HepG2 (cell line): ENCODE results near the gene CGNL1. TPM values are rescaled to one million over a fixed set of nuclear protein-coding genes. Genes with fewer than 3 reads are reported as not detected.

Experiments used
- ATAC-seq: fragments of 200-7000 bp; cut with Tn5 transposase; 3 replicates; pipeline ENCODE4 v1.9.1; 2020; ENCODE audit warnings: mild to moderate bottlenecking, moderate library complexity
- BruUV-seq: library from RNA; stranded (reverse); fragments of 400-500 nt; replicated peaks from 2 replicates; lab custom pipeline; 2021; lab: Mats Ljungman, UMichigan
- CTCF ChIA-PET: fragments of 300-600 bp; formaldehyde crosslinking; extraction: SDS; loops from one replicate; lab custom pipeline; 2021; ENCODE audit warnings: low total read pairs, inconsistent platforms, low intra/inter-chr PET ratio; lab: Yijun Ruan, JAX
- POLR2A ChIA-PET: fragments of 350-600 bp; sonication (Branson Sonifier 250); formaldehyde crosslinking; loops from one replicate; lab custom pipeline; 2020; ENCODE audit warnings: antibody characterized with exemption, inconsistent platforms; lab: Yijun Ruan, JAX
- DNase-seq: peaks from one replicate; pipeline ENCODE4 v3.0.0-alpha.2; 2015; ENCODE audit warnings: low spot score
- FAIRE-seq: peaks from 3 replicates; lab custom pipeline; 2011; peaks lifted over from hg19 to GRCh38; lab: Jason Lieb, UNC
- H2AFZ ChIP-seq: one replicate; pipeline ENCODE4 v1.6.1; 2011; ENCODE audit warnings: low read length, inconsistent platforms
- H3K27ac ChIP-seq: fragments of 300-600 bp; 3 replicates; pipeline ENCODE4 v1.8.0; 2011; ENCODE audit warnings: mixed run types, mild to moderate bottlenecking, mixed read lengths, low read length, inconsistent platforms; ENCODE audit not compliant: insufficient read depth; ENCODE audit errors: extremely low read length
- H3K27me3 ChIP-seq, 2 experiments: fragments of 200-600 bp in 1 of 2; 2 replicates in 1 of 2; 3 replicates in 1 of 2; pipeline versions ENCODE4 v1.6.0 to v1.8.0; 2011; ENCODE audit warnings: low read length in 2 of 2, mild to moderate bottlenecking in 2 of 2, moderate library complexity in 2 of 2, inconsistent platforms in 1 of 2; ENCODE audit not compliant: insufficient read depth in 2 of 2, control insufficient read depth in 1 of 2
- H3K36me3 ChIP-seq, 2 experiments: fragments of 200-600 bp in 1 of 2; replicated peaks in 1 of 2; 2 replicates in 1 of 2; 3 replicates in 1 of 2; pipeline versions ENCODE4 v1.5.1 to v1.8.0; 2011; ENCODE audit warnings: low read length in 2 of 2, inconsistent platforms in 1 of 2; ENCODE audit not compliant: insufficient read depth in 2 of 2, control insufficient read depth in 1 of 2
- H3K4me1 ChIP-seq: 2 replicates; pipeline ENCODE4 v1.5.1; 2012; ENCODE audit warnings: low read length, inconsistent platforms; ENCODE audit not compliant: insufficient read depth
- H3K4me2 ChIP-seq: 2 replicates; pipeline ENCODE4 v1.6.0; 2011; ENCODE audit warnings: low read depth, low read length, inconsistent platforms
- H3K4me3 ChIP-seq, 3 experiments: fragments of 200-600 bp in 1 of 3; sonication (generic), shearing (Covaris generic) in 1 of 3; replicated peaks in 1 of 3; 2 replicates each; pipeline ENCODE4 v1.5.1; 2011 to 2016; ENCODE audit warnings: low read length in 3 of 3, inconsistent platforms in 2 of 3, low read depth in 2 of 3, mild to moderate bottlenecking in 2 of 3, control low read depth in 1 of 3, mixed read lengths in 1 of 3; ENCODE audit not compliant: insufficient read depth in 1 of 3
- H3K79me2 ChIP-seq: one replicate; pipeline ENCODE4 v1.6.1; 2011; ENCODE audit warnings: low read length, inconsistent platforms; ENCODE audit not compliant: insufficient read depth
- H3K9ac ChIP-seq: 2 replicates; pipeline ENCODE4 v1.6.0; 2011; ENCODE audit warnings: mild to moderate bottlenecking, low read depth, low read length, inconsistent platforms; ENCODE audit not compliant: insufficient read depth
- H3K9me3 ChIP-seq: 2 replicates; pipeline ENCODE4 v1.5.1; 2012; ENCODE audit warnings: mild to moderate bottlenecking, low read length
- H4K20me1 ChIP-seq: 2 replicates; pipeline ENCODE4 v1.6.0; 2011; ENCODE audit warnings: inconsistent platforms, mild to moderate bottlenecking, low read length, moderate library complexity; ENCODE audit not compliant: insufficient read depth
- E2F5 ChIP-seq: sonication (generic); formaldehyde crosslinking; conservative IDR thresholded peaks from 2 replicates; pipeline ENCODE4 v1.4.0; 2020; ENCODE audit warnings: missing genetic modification reagents
- EP300 ChIP-seq, 3 experiments: sonication (generic) in 1 of 3; formaldehyde crosslinking in 1 of 3; IDR thresholded peaks; 2 replicates each; pipeline versions ENCODE4 v1.5.1 to v1.6.1; 2011 to 2020; ENCODE audit warnings: low read depth in 2 of 3, low read length in 2 of 3, borderline replicate concordance in 1 of 3, improper control_type of control experiment in 1 of 3, mild to moderate bottlenecking in 1 of 3, missing genetic modification reagents in 1 of 3, moderate library complexity in 1 of 3
- FOXA1 ChIP-seq, 2 experiments: fragments of 450-650 bp in 1 of 2; sonication (generic) in 1 of 2; formaldehyde crosslinking in 1 of 2; IDR thresholded peaks; 2 replicates each; pipeline versions ENCODE4 v1.4.0 to v1.6.1; 2016 to 2020; ENCODE audit warnings: missing genetic modification reagents in 1 of 2
- FOXA3 ChIP-seq: IDR thresholded peaks from 2 replicates; pipeline ENCODE4 v1.6.1; 2016; ENCODE audit warnings: missing genetic modification reagents, missing compliant biosample characterization
- GFI1 ChIP-seq: sonication (generic); formaldehyde crosslinking; IDR thresholded peaks from 2 replicates; pipeline ENCODE4 v1.5.0; 2020; ENCODE audit warnings: missing genetic modification reagents, mild to moderate bottlenecking, borderline replicate concordance
- JUNB ChIP-seq: sonication (generic); formaldehyde crosslinking; IDR thresholded peaks from 2 replicates; pipeline ENCODE4 v1.8.0; 2022; ENCODE audit warnings: missing genetic modification reagents, mild to moderate bottlenecking, borderline replicate concordance
- RXRB ChIP-seq: IDR thresholded peaks from 2 replicates; pipeline ENCODE4 v1.6.1; 2016; ENCODE audit warnings: borderline replicate concordance, missing genetic modification reagents, missing compliant biosample characterization
- ZBTB38 ChIP-seq: sonication (generic); formaldehyde crosslinking; IDR thresholded peaks from 2 replicates; pipeline ENCODE4 v1.5.1; 2020; ENCODE audit warnings: mild to moderate bottlenecking, missing genetic modification reagents
- ZBTB7A ChIP-seq: sonication (generic); formaldehyde crosslinking; IDR thresholded peaks from 2 replicates; pipeline ENCODE4 v1.8.0; 2022; ENCODE audit warnings: mild to moderate bottlenecking, missing genetic modification reagents
- ZNF121 ChIP-seq: sonication (generic); formaldehyde crosslinking; IDR thresholded peaks from 2 replicates; pipeline ENCODE4 v1.5.0; 2020; ENCODE audit warnings: mild to moderate bottlenecking, missing genetic modification reagents
- ZNF331 ChIP-seq: sonication (generic); formaldehyde crosslinking; IDR thresholded peaks from 2 replicates; pipeline ENCODE4 v1.4.0; 2020; ENCODE audit warnings: missing genetic modification reagents
- ZNF549 ChIP-seq: sonication (generic); formaldehyde crosslinking; IDR thresholded peaks from 2 replicates; pipeline ENCODE4 v1.5.0; 2020; ENCODE audit warnings: missing genetic modification reagents
- ZNF737 ChIP-seq: sonication (generic); formaldehyde crosslinking; IDR thresholded peaks from 2 replicates; pipeline ENCODE4 v1.5.0; 2020; ENCODE audit warnings: missing genetic modification reagents, mild to moderate bottlenecking, borderline replicate concordance
- WGBS: methylation state at CpG from one replicate; pipeline ENCODE4 v1.1.6; 2017; ENCODE audit warnings: low lambda C conversion rate; 5-methylcytosine and 5-hydroxymethylcytosine counted together
- in situ Hi-C: cut with HindIII; loops from 2 replicates; pipeline ENCODE4 v1.10.0; 2017; ENCODE audit warnings: low pct_unique_long_range_greater_than_20kb; ENCODE audit not compliant: extremely low pct_ligation_motif_present
- intact Hi-C: fragments of 100-400 bp; cut with micrococcal nuclease; formaldehyde crosslinking; loops from one replicate; pipeline ENCODE4 v1.10.0; 2022; ENCODE audit not compliant: unreplicated experiment
- polyA plus RNA-seq, 8 experiments: library from polyadenylated mRNA; depleted of rRNA in 3 of 8; stranded (reverse) in 7 of 8; unstranded in 1 of 8; fragments of >200 nt; fragmentation: Illumina TruSeq in 4 of 8; extraction: Trizol in 4 of 8; gene quantifications; 2 replicates each; pipeline versions ENCODE4 v1.2.1 to v1.2.3, GENCODE V29; 2011 to 2016; ENCODE audit warnings: low read depth in 4 of 8, missing spikeins in 1 of 8, mixed read lengths in 1 of 8; ENCODE audit not compliant: insufficient read depth in 1 of 8
- total RNA-seq, 5 experiments: library from RNA; depleted of rRNA; stranded (reverse); fragments of >200 nt; fragmentation: Illumina TruSeq; extraction: Trizol; gene quantifications; 2 replicates each; pipeline ENCODE4 v1.2.3, GENCODE V29; 2016; ENCODE audit warnings: low read depth in 1 of 5
- TF ChIP-seq, protein P1 (sequence below): sonication (generic); formaldehyde crosslinking; IDR thresholded peaks from 2 replicates; pipeline ENCODE4 v1.4.0; 2020; ENCODE audit warnings: missing genetic modification reagents
- TF ChIP-seq, protein P2 (sequence below): sonication (generic); formaldehyde crosslinking; IDR thresholded peaks from 2 replicates; pipeline ENCODE4 v1.5.1; 2020; ENCODE audit warnings: mild to moderate bottlenecking, missing genetic modification reagents, moderate library complexity
- TF ChIP-seq, protein P3 (sequence below): sonication (generic); formaldehyde crosslinking; IDR thresholded peaks from 2 replicates; pipeline ENCODE4 v1.4.0; 2020; ENCODE audit warnings: mild to moderate bottlenecking, missing genetic modification reagents

The CGNL1 gene
- total and polyA plus RNA-seq, 2 of the 13 experiments (the other 11 are each of a cell fraction or from before 2014, with no cell fraction given): 5.6 to 15.6 TPM

- FAIRE-seq (no peak), ATAC-seq (no peak), DNase-seq (peak; percentile 19)
- WGBS: 81% methylated on average over 10 of the region's 10 CpGs
- H3K79me2 ChIP-seq: no peaks in the 10 kb centered on the region
- CTCF ChIA-PET: no interaction called here
- H3K27ac ChIP-seq: no peak overlapping the region
- H3K36me3 ChIP-seq: no peaks in the 10 kb centered on the region
- H3K4me3 ChIP-seq: no peak overlapping the region
- no peak overlapping the region for H3K4me2 ChIP-seq
- H3K9ac ChIP-seq: no peak overlapping the region
- in situ Hi-C loops (no loop called here), intact Hi-C loops (no loop called here)
- H3K27me3 ChIP-seq: no peaks in the 10 kb centered on the region
- peaks cover 64% of the 10 kb centered on the region for H3K4me1 ChIP-seq
- no peak overlapping the region for H2AFZ ChIP-seq
- H4K20me1 ChIP-seq: no peaks in the 10 kb centered on the region
- H3K9me3 ChIP-seq: no peaks in the 10 kb centered on the region
- POLR2A ChIA-PET: interaction anchor here (1.4 kb wide), 1 partner anchor 193 kb away, joined by 3 read pairs; no protein-coding TSS in a partner anchor
- BruUV-seq: no TSS peak
- TF ChIP-seq, protein P1, sequence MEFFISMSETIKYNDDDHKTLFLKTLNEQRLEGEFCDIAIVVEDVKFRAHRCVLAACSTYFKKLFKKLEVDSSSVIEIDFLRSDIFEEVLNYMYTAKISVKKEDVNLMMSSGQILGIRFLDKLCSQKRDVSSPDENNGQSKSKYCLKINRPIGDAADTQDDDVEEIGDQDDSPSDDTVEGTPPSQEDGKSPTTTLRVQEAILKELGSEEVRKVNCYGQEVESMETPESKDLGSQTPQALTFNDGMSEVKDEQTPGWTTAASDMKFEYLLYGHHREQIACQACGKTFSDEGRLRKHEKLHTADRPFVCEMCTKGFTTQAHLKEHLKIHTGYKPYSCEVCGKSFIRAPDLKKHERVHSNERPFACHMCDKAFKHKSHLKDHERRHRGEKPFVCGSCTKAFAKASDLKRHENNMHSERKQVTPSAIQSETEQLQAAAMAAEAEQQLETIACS: no peak
- TF ChIP-seq FOXA3 (CRISPR knock-in tag) (0 out of 2 replicates have a peak, but pooled peaks have one; percentile 40), E2F5 (CRISPR knock-in tag) (no peak), ZNF549 (CRISPR knock-in tag) (no peak), GFI1 (CRISPR knock-in tag) (peak; percentile 81), EP300 (IDR thresholded peaks at IDR 0.05; ENCODE audit: low read depth in 2 of 2, low read length in 2 of 2) (0 out of 4 replicates have a peak, but pooled peaks of 1 of the 2 experiments have one; percentile 12), EP300 (CRISPR knock-in tag; IDR thresholded peaks at IDR 0.05; ENCODE audit: borderline replicate concordance) (no peak), ZBTB38 (CRISPR knock-in tag) (0 out of 2 replicates have a peak, but pooled peaks have one; percentile 25), FOXA1 (IDR thresholded peaks at IDR 0.05) (no peak), FOXA1 (CRISPR knock-in tag; IDR thresholded peaks at IDR 0.05) (peak; percentile 43; the same call in 1 of the 2 replicates), ZNF331 (CRISPR knock-in tag) (no peak), RXRB (CRISPR knock-in tag) (peak; percentile 26; the same call in 1 of the 2 replicates), ZNF737 (no peak), ZBTB7A (CRISPR knock-in tag) (no peak), ZNF121 (CRISPR knock-in tag) (no peak), JUNB (CRISPR knock-in tag) (no peak)
- TF ChIP-seq, protein P2, sequence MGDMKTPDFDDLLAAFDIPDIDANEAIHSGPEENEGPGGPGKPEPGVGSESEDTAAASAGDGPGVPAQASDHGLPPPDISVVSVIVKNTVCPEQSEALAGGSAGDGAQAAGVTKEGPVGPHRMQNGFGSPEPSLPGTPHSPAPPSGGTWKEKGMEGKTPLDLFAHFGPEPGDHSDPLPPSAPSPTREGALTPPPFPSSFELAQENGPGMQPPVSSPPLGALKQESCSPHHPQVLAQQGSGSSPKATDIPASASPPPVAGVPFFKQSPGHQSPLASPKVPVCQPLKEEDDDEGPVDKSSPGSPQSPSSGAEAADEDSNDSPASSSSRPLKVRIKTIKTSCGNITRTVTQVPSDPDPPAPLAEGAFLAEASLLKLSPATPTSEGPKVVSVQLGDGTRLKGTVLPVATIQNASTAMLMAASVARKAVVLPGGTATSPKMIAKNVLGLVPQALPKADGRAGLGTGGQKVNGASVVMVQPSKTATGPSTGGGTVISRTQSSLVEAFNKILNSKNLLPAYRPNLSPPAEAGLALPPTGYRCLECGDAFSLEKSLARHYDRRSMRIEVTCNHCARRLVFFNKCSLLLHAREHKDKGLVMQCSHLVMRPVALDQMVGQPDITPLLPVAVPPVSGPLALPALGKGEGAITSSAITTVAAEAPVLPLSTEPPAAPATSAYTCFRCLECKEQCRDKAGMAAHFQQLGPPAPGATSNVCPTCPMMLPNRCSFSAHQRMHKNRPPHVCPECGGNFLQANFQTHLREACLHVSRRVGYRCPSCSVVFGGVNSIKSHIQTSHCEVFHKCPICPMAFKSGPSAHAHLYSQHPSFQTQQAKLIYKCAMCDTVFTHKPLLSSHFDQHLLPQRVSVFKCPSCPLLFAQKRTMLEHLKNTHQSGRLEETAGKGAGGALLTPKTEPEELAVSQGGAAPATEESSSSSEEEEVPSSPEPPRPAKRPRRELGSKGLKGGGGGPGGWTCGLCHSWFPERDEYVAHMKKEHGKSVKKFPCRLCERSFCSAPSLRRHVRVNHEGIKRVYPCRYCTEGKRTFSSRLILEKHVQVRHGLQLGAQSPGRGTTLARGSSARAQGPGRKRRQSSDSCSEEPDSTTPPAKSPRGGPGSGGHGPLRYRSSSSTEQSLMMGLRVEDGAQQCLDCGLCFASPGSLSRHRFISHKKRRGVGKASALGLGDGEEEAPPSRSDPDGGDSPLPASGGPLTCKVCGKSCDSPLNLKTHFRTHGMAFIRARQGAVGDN (CRISPR knock-in tag): no peak
- TF ChIP-seq, protein P3, sequence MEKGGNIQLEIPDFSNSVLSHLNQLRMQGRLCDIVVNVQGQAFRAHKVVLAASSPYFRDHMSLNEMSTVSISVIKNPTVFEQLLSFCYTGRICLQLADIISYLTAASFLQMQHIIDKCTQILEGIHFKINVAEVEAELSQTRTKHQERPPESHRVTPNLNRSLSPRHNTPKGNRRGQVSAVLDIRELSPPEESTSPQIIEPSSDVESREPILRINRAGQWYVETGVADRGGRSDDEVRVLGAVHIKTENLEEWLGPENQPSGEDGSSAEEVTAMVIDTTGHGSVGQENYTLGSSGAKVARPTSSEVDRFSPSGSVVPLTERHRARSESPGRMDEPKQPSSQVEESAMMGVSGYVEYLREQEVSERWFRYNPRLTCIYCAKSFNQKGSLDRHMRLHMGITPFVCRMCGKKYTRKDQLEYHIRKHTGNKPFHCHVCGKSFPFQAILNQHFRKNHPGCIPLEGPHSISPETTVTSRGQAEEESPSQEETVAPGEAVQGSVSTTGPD (CRISPR knock-in tag): no peak
Observed at GRCh38 chr15:57505056-57505715, 128.9 kb downstream of the CGNL1 start.
